Gastrocnemius medialis (tissue), 4 donors: Measurements from ENCODE around the gene DHFR.

ENCODE experiments used
- POLR2A ChIP-seq, 2 donors: fragments of 450-650 bp; IDR thresholded peaks; one replicate each; pipeline ENCODE4 v1.6.1; 2017; ENCODE audit warnings: antibody characterized with exemption in 2 of 2, mild to moderate bottlenecking in 2 of 2, moderate library complexity in 2 of 2
- TF ChIP-seq, protein P1 (sequence below), 5 experiments: fragments of 450-650 bp in 3 of 5; fragments of 200-600 bp in 2 of 5; sonication (generic) in 2 of 5; IDR thresholded peaks in 4 of 5; conservative IDR thresholded peaks in 1 of 5; 1 replicate in 4 of 5; 2 replicates in 1 of 5; pipeline ENCODE4 v1.5.1; 2016 to 2019; ENCODE audit warnings: antibody characterized with exemption in 5 of 5, mild to moderate bottlenecking in 3 of 5, moderate library complexity in 3 of 5

DNA sequence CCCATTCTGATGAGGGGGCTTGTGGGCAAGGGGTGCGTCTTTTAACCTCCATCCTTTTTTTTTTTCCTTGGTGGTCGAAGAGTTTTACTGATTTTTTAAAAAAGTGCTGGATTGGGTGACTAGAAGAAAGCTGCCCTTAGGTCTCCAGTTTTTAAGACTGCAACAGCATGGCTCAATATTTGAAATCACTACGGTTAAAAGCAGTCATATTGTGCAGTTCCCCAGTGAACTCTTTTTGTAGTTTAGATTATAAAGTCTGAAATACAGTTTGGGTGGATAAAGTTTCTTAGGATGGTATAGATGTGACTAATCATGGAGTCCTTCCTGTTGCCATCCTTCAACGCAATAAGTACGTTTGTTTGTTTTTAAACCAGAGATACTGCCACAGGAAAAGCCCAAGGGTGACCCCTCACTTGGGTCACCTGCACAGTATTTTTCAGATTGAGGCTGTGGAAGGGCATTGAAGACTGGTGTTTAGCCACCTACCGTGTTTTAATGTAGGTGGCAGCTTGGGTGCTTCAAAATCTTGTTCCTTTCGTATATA is 520 bp upstream of the DHFR start:
- TF ChIP-seq, protein P1, sequence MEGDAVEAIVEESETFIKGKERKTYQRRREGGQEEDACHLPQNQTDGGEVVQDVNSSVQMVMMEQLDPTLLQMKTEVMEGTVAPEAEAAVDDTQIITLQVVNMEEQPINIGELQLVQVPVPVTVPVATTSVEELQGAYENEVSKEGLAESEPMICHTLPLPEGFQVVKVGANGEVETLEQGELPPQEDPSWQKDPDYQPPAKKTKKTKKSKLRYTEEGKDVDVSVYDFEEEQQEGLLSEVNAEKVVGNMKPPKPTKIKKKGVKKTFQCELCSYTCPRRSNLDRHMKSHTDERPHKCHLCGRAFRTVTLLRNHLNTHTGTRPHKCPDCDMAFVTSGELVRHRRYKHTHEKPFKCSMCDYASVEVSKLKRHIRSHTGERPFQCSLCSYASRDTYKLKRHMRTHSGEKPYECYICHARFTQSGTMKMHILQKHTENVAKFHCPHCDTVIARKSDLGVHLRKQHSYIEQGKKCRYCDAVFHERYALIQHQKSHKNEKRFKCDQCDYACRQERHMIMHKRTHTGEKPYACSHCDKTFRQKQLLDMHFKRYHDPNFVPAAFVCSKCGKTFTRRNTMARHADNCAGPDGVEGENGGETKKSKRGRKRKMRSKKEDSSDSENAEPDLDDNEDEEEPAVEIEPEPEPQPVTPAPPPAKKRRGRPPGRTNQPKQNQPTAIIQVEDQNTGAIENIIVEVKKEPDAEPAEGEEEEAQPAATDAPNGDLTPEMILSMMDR (IDR thresholded peaks at IDR 0.05 in 4 of 5, conservative IDR thresholded peaks at IDR 0.05 in 1 of 5): no peak
- no peak for TF ChIP-seq POLR2A (IDR thresholded peaks at IDR 0.05)
